H9 (cell line): ENCODE measurements around the gene USPL1. TPM values are rescaled to one million over a fixed set of nuclear protein-coding genes. Genes with fewer than 3 reads are reported as not detected.

Source experiments
- DNase-seq: peaks from one replicate; pipeline ENCODE4 v3.0.0-alpha.2; 2017
- H2AFZ ChIP-seq: one replicate; pipeline ENCODE4 v1.6.1; 2013; ENCODE audit warnings: mild to moderate bottlenecking, low read length, control low read depth, moderate library complexity
- H2AK5ac ChIP-seq: 2 replicates; pipeline ENCODE4 v1.6.1; 2013; ENCODE audit warnings: low read length, control low read depth, mixed read lengths; ENCODE audit not compliant: insufficient read length
- H2BK120ac ChIP-seq: one replicate; pipeline ENCODE4 v1.6.1; 2013; ENCODE audit warnings: low read depth, mild to moderate bottlenecking, low read length, control low read depth, inconsistent platforms; ENCODE audit not compliant: poor library complexity, severe bottlenecking
- H2BK12ac ChIP-seq: 2 replicates; pipeline ENCODE4 v1.6.1; 2013; ENCODE audit warnings: low read length, control low read depth, mixed read lengths, low read depth; ENCODE audit not compliant: insufficient read length
- H2BK15ac ChIP-seq: 2 replicates; pipeline ENCODE4 v1.6.1; 2013; ENCODE audit warnings: low read depth, low read length, control low read depth
- H2BK20ac ChIP-seq: one replicate; pipeline ENCODE4 v1.6.1; 2013; ENCODE audit warnings: low read depth, mild to moderate bottlenecking, low read length, control low read depth, inconsistent platforms; ENCODE audit not compliant: poor library complexity, severe bottlenecking
- H2BK5ac ChIP-seq: 2 replicates; pipeline ENCODE4 v1.6.1; 2013; ENCODE audit warnings: low read length, control low read depth, mixed read lengths; ENCODE audit not compliant: insufficient read length
- H3K14ac ChIP-seq: 2 replicates; pipeline ENCODE4 v1.6.1; 2013; ENCODE audit warnings: low read length, control low read depth; ENCODE audit not compliant: insufficient read depth
- H3K18ac ChIP-seq: 2 replicates; pipeline ENCODE4 v1.6.1; 2013; ENCODE audit warnings: low read depth, mild to moderate bottlenecking, mixed read lengths, low read length, control low read depth; ENCODE audit not compliant: insufficient read length
- H3K23ac ChIP-seq: 2 replicates; pipeline ENCODE4 v1.6.1; 2013; ENCODE audit warnings: low read length, control low read depth, mixed read lengths, low read depth; ENCODE audit not compliant: insufficient read length
- H3K23me2 ChIP-seq: 2 replicates; pipeline ENCODE4 v1.6.1; 2013; ENCODE audit warnings: low read depth, mild to moderate bottlenecking, mixed read lengths, low read length, control low read depth; ENCODE audit not compliant: insufficient read length, poor library complexity, severe bottlenecking
- H3K27ac ChIP-seq: 2 replicates; pipeline ENCODE4 v1.5.1; 2013; ENCODE audit warnings: low read length, control low read depth, mixed read lengths, low read depth; ENCODE audit not compliant: insufficient read length
- H3K27me3 ChIP-seq: 2 replicates; pipeline ENCODE4 v1.6.1; 2013; ENCODE audit warnings: low read length, control low read depth, inconsistent platforms; ENCODE audit not compliant: insufficient read depth
- H3K4ac ChIP-seq: 2 replicates; pipeline ENCODE4 v1.6.1; 2013; ENCODE audit warnings: low read depth, mild to moderate bottlenecking, control low read depth, inconsistent platforms, low read length, moderate library complexity
- H3K4me1 ChIP-seq: 2 replicates; pipeline ENCODE4 v1.6.1; 2013; ENCODE audit warnings: low read length, control low read depth, inconsistent platforms; ENCODE audit not compliant: insufficient read depth
- H3K4me2 ChIP-seq: 2 replicates; pipeline ENCODE4 v1.6.1; 2013; ENCODE audit warnings: low read length, control low read depth, mixed read lengths; ENCODE audit not compliant: insufficient read length, insufficient read depth
- H3K56ac ChIP-seq: 2 replicates; pipeline ENCODE4 v1.6.1; 2013; ENCODE audit warnings: low read depth, mild to moderate bottlenecking, mixed read lengths, low read length, control low read depth; ENCODE audit not compliant: insufficient read length
- H3K79me1 ChIP-seq: 2 replicates; pipeline ENCODE4 v1.6.1; 2013; ENCODE audit warnings: low read depth, mild to moderate bottlenecking, moderate library complexity, low read length, control low read depth, inconsistent platforms; ENCODE audit not compliant: insufficient read depth, poor library complexity, severe bottlenecking
- H3K79me2 ChIP-seq: 2 replicates; pipeline ENCODE4 v1.6.1; 2013; ENCODE audit warnings: low read length, control low read depth, inconsistent platforms; ENCODE audit not compliant: insufficient read depth
- H3K9ac ChIP-seq: 2 replicates; pipeline ENCODE4 v1.6.1; 2013; ENCODE audit warnings: low read length, control low read depth, mixed read lengths; ENCODE audit not compliant: insufficient read length; ENCODE audit errors: extremely low read depth
- H3K9me3 ChIP-seq: one replicate; pipeline ENCODE4 v1.6.1; 2013; ENCODE audit warnings: low read depth, low read length, inconsistent platforms; ENCODE audit not compliant: control insufficient read depth
- H3T11ph ChIP-seq: one replicate; pipeline ENCODE4 v1.6.1; 2013; ENCODE audit warnings: mild to moderate bottlenecking, low read length, control low read depth, inconsistent platforms
- H4K20me1 ChIP-seq: one replicate; pipeline ENCODE4 v1.6.1; 2013; ENCODE audit not compliant: control insufficient read depth, insufficient read length, insufficient read depth
- H4K5ac ChIP-seq: 2 replicates; pipeline ENCODE4 v1.6.1; 2013; ENCODE audit warnings: low read depth, mild to moderate bottlenecking, mixed read lengths, low read length, control low read depth; ENCODE audit not compliant: insufficient read length
- H4K8ac ChIP-seq: replicated peaks from 2 replicates; pipeline ENCODE4 v1.6.1; 2013; ENCODE audit warnings: low read length, control low read depth, mixed read lengths, low read depth; ENCODE audit not compliant: insufficient read length
- H4K91ac ChIP-seq: 2 replicates; pipeline ENCODE4 v1.6.1; 2013; ENCODE audit warnings: low read depth, mild to moderate bottlenecking, moderate library complexity, mixed read lengths, low read length, control low read depth; ENCODE audit not compliant: insufficient read length
- H3K27ac Mint-ChIP-seq, 3 experiments: 2 replicates in 2 of 3; 3 replicates in 1 of 3; pipeline ENCODE4 v1.8.0; 2020 to 2021; ENCODE audit warnings: mixed read lengths in 3 of 3, mild to moderate bottlenecking in 1 of 3, moderate library complexity in 1 of 3
- H3K27me3 Mint-ChIP-seq: 2 replicates; pipeline ENCODE4 v1.8.0; 2021; ENCODE audit warnings: low read depth, mild to moderate bottlenecking, moderate library complexity, mixed read lengths
- H3K36me3 Mint-ChIP-seq, 3 experiments: 2 replicates in 2 of 3; 3 replicates in 1 of 3; pipeline ENCODE4 v1.8.0; 2020 to 2021; ENCODE audit warnings: low read depth in 3 of 3, mixed read lengths in 3 of 3; ENCODE audit not compliant: insufficient read depth in 1 of 3
- H3K4me1 Mint-ChIP-seq, 2 experiments: 2 replicates each; pipeline ENCODE4 v1.8.0; 2020; ENCODE audit warnings: mixed read lengths in 2 of 2
- H3K4me3 Mint-ChIP-seq, 2 experiments: 2 replicates in 1 of 2; 3 replicates in 1 of 2; pipeline ENCODE4 v1.8.0; 2020 to 2021; ENCODE audit warnings: mild to moderate bottlenecking in 2 of 2, mixed read lengths in 2 of 2, moderate library complexity in 1 of 2
- H3K9me3 Mint-ChIP-seq, 2 experiments: 2 replicates in 1 of 2; 3 replicates in 1 of 2; pipeline ENCODE4 v1.8.0; 2020; ENCODE audit warnings: mild to moderate bottlenecking in 2 of 2, mixed read lengths in 2 of 2, moderate library complexity in 1 of 2
- WGBS: extraction: QIAGEN DNeasy Blood & Tissue Kit; methylation state at CpG from one replicate; pipeline ENCODE4 v1.1.7; 2013; ENCODE audit warnings: missing lambda C conversion rate, low lambda C conversion rate, mixed read lengths; ENCODE audit not compliant: insufficient read length; ENCODE audit errors: extremely low coverage; 5-methylcytosine and 5-hydroxymethylcytosine counted together
- total RNA-seq: library from RNA; stranded (reverse); gene quantifications from 2 replicates; pipeline ENCODE4 v1.2.1, GENCODE V29; 2021
- TF ChIP-seq, protein P1 (sequence below): fragments of 200-600 bp; sonication (generic); conservative IDR thresholded peaks from 3 replicates; pipeline ENCODE4 v1.8.0; 2021; ENCODE audit warnings: antibody characterized with exemption, mild to moderate bottlenecking

The USPL1 gene
- total RNA-seq, 1 experiment from 2014 or later: 17.6 TPM

DNA sequence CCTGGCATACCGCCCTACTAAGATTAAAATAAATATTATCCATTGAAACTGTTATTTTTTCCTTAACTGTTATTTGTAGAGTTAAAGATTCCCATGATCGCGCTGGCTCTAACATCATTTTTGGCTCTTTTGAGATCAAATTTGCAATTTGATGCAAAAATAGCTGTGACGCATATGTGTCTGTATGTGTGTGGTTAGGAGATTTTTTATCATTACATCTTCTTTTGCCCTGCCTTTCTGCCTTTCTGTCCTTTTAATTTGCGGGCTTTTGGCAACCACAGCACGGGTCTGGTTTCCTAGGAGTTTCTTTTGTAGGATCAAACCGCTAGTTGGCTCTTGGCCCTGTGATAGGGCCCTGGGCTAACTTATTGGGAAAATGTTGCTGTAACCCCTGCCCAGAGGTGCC is 80.3 kb downstream of the USPL1 start:
- no peak overlapping the region for H2BK12ac ChIP-seq
- H2AK5ac ChIP-seq: no peak overlapping the region
- H2BK15ac ChIP-seq: no peak overlapping the region
- no peak overlapping the region for H3K4me3 Mint-ChIP-seq
- no peak overlapping the region for H2BK5ac ChIP-seq
- H4K5ac ChIP-seq: no peak overlapping the region
- H2BK20ac ChIP-seq: no peak overlapping the region
- H3K4ac ChIP-seq: no peak overlapping the region
- no peak overlapping the region for H3K14ac ChIP-seq
- no peak overlapping the region for H4K8ac ChIP-seq
- H4K91ac ChIP-seq: no peak overlapping the region
- no peaks in the 10 kb centered on the region for H3K23me2 ChIP-seq
- no peak overlapping the region for H3K18ac ChIP-seq
- H3K56ac ChIP-seq: no peak overlapping the region
- no peak overlapping the region for H2BK120ac ChIP-seq
- WGBS: no CpG with 5 or more reads among the region's 7 CpGs
- no peaks in the 10 kb centered on the region for H3K36me3 Mint-ChIP-seq
- no peak overlapping the region for H3K23ac ChIP-seq
- H2AFZ ChIP-seq: no peak overlapping the region
- DNase-seq: no peak
- peaks cover 4% of the 10 kb centered on the region for H3K27me3 Mint-ChIP-seq
- H4K20me1 ChIP-seq: no peaks in the 10 kb centered on the region
- no peak overlapping the region for H3T11ph ChIP-seq
- no peaks in the 10 kb centered on the region for H3K79me2 ChIP-seq
- no peaks in the 10 kb centered on the region for H3K9me3 ChIP-seq
- H3K4me1 Mint-ChIP-seq: peaks cover 15 to 20% of the 10 kb centered on the region in 2 experiments
- TF ChIP-seq, protein P1, sequence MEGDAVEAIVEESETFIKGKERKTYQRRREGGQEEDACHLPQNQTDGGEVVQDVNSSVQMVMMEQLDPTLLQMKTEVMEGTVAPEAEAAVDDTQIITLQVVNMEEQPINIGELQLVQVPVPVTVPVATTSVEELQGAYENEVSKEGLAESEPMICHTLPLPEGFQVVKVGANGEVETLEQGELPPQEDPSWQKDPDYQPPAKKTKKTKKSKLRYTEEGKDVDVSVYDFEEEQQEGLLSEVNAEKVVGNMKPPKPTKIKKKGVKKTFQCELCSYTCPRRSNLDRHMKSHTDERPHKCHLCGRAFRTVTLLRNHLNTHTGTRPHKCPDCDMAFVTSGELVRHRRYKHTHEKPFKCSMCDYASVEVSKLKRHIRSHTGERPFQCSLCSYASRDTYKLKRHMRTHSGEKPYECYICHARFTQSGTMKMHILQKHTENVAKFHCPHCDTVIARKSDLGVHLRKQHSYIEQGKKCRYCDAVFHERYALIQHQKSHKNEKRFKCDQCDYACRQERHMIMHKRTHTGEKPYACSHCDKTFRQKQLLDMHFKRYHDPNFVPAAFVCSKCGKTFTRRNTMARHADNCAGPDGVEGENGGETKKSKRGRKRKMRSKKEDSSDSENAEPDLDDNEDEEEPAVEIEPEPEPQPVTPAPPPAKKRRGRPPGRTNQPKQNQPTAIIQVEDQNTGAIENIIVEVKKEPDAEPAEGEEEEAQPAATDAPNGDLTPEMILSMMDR: no peak
- H3K9me3 Mint-ChIP-seq: no peaks in the 10 kb centered on the region; a peak in 1 of 5 replicates
- 0 out of 2 replicates have a peak, but pooled peaks cover 7% of the 10 kb centered on the region for H3K4me1 ChIP-seq
- H3K27ac ChIP-seq: no peak overlapping the region
- no peak overlapping the region; a peak in 1 of 7 replicates for H3K27ac Mint-ChIP-seq
- no peaks in the 10 kb centered on the region for H3K79me1 ChIP-seq
- no peak overlapping the region for H3K9ac ChIP-seq
- no peaks in the 10 kb centered on the region for H3K27me3 ChIP-seq
- no peak overlapping the region for H3K4me2 ChIP-seq
